HL-60 (cell line): ENCODE measurements around the gene TPI1.

ENCODE experiments used
- DNase-seq, 2 experiments: peaks; one replicate each; pipeline ENCODE4 v3.0.0-alpha.2; 2010 to 2020; ENCODE audit warnings: low read depth in 1 of 2, low spot score in 1 of 2
- H3K27ac ChIP-seq: fragments of 250-450 bp; sonication (Bioruptor Pico); replicated peaks from 2 replicates; pipeline ENCODE4 v1.5.1; 2020; ENCODE audit warnings: mild to moderate bottlenecking, moderate library complexity
- H3K27me3 ChIP-seq: fragments of 250-450 bp; sonication (Bioruptor Pico); 2 replicates; pipeline ENCODE4 v1.5.1; 2021; ENCODE audit warnings: mild to moderate bottlenecking, moderate library complexity; ENCODE audit not compliant: insufficient read depth, poor library complexity, severe bottlenecking
- H3K4me3 ChIP-seq: replicated peaks from 2 replicates; pipeline ENCODE4 v1.5.1; 2011; ENCODE audit warnings: mild to moderate bottlenecking, control low read depth, low read length; ENCODE audit not compliant: insufficient read depth
- GABPA ChIP-seq: IDR thresholded peaks from 2 replicates; pipeline ENCODE4 v1.6.1; 2012; ENCODE audit warnings: low read depth
- POLR2AphosphoS5 ChIP-seq: IDR thresholded peaks from 2 replicates; pipeline ENCODE4 v1.6.1; 2012; ENCODE audit warnings: low read depth
- SPI1 ChIP-seq: IDR thresholded peaks from 2 replicates; pipeline ENCODE4 v1.6.1; 2012; ENCODE audit warnings: low read depth, mild to moderate bottlenecking, borderline replicate concordance
- TF ChIP-seq, protein P1 (sequence below): IDR thresholded peaks from one replicate; pipeline ENCODE4 v1.5.1; 2011; ENCODE audit warnings: low read length, control low read depth, inconsistent platforms; ENCODE audit not compliant: insufficient read depth
- TF ChIP-seq, protein P2 (sequence below): IDR thresholded peaks from 2 replicates; pipeline ENCODE4 v1.6.1; 2012; ENCODE audit warnings: low read depth; ENCODE audit not compliant: insufficient replicate concordance

TPI1 gene

DNA sequence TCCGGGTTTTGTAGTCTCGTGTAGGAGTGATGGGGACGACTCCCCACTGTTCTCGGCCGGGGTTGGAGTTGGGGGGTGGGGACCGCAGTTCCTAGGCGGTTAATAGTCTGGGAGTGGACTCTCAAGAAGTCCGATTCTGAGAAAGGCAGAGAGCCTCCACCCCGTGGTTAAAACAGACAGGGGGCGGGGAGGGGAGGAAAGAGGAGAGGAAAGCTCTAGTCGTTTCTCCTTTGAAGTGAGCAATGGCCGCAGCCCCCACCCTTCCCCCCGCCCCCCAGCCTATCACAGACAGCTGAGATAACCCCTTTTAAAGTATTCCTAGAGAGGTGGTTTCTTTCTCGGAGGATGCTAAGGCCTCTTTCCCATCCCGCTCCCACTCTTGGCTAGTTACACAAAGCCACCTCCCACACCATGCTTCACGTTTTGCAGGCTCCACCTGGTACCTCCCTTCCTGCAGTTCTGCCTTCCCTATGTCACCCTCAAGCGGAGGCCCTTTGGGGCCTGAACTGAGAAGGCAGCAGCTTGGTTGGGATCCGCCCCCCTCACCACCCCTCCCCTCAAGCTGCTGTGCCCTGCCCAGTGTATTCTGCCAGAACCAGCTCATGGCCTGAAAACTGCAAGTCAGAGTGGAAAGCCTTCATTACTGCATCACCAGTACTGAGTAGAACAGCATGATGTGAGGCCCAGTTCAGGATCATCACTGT, 14.5 kb upstream of the TPI1 start:
- DNase-seq, result peak in 1 of 2 experiments; percentile 49
- H3K27ac ChIP-seq, result peak overlapping the region; percentile 49
- H3K4me3 ChIP-seq, result peak overlapping the region; percentile 65
- TF ChIP-seq POLR2AphosphoS5 (no peak), GABPA (no peak), SPI1 (no peak)
- TF ChIP-seq, protein P1, sequence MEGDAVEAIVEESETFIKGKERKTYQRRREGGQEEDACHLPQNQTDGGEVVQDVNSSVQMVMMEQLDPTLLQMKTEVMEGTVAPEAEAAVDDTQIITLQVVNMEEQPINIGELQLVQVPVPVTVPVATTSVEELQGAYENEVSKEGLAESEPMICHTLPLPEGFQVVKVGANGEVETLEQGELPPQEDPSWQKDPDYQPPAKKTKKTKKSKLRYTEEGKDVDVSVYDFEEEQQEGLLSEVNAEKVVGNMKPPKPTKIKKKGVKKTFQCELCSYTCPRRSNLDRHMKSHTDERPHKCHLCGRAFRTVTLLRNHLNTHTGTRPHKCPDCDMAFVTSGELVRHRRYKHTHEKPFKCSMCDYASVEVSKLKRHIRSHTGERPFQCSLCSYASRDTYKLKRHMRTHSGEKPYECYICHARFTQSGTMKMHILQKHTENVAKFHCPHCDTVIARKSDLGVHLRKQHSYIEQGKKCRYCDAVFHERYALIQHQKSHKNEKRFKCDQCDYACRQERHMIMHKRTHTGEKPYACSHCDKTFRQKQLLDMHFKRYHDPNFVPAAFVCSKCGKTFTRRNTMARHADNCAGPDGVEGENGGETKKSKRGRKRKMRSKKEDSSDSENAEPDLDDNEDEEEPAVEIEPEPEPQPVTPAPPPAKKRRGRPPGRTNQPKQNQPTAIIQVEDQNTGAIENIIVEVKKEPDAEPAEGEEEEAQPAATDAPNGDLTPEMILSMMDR, result no peak
- TF ChIP-seq, protein P2, sequence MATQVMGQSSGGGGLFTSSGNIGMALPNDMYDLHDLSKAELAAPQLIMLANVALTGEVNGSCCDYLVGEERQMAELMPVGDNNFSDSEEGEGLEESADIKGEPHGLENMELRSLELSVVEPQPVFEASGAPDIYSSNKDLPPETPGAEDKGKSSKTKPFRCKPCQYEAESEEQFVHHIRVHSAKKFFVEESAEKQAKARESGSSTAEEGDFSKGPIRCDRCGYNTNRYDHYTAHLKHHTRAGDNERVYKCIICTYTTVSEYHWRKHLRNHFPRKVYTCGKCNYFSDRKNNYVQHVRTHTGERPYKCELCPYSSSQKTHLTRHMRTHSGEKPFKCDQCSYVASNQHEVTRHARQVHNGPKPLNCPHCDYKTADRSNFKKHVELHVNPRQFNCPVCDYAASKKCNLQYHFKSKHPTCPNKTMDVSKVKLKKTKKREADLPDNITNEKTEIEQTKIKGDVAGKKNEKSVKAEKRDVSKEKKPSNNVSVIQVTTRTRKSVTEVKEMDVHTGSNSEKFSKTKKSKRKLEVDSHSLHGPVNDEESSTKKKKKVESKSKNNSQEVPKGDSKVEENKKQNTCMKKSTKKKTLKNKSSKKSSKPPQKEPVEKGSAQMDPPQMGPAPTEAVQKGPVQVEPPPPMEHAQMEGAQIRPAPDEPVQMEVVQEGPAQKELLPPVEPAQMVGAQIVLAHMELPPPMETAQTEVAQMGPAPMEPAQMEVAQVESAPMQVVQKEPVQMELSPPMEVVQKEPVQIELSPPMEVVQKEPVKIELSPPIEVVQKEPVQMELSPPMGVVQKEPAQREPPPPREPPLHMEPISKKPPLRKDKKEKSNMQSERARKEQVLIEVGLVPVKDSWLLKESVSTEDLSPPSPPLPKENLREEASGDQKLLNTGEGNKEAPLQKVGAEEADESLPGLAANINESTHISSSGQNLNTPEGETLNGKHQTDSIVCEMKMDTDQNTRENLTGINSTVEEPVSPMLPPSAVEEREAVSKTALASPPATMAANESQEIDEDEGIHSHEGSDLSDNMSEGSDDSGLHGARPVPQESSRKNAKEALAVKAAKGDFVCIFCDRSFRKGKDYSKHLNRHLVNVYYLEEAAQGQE, result no peak
- H3K27me3 ChIP-seq, result no peaks in the 10 kb centered on the region

GRCh38 chr12:6853626-6854025, 13.7 kb upstream of the TPI1 start:
- no peak for DNase-seq
- TF ChIP-seq GABPA (no peak), SPI1 (no peak), POLR2AphosphoS5 (no peak)
- TF ChIP-seq, protein P2, result no peak
- TF ChIP-seq, protein P1, result no peak
- Histone ChIP-seq H3K27ac (no peak overlapping the region), H3K4me3 (no peak overlapping the region), H3K27me3 (no peaks in the 10 kb centered on the region)

- TF ChIP-seq, protein P2, result no peak
- no peak for TF ChIP-seq GABPA
- TF ChIP-seq, protein P1, result no peak
- no peak for TF ChIP-seq POLR2AphosphoS5
- no peak overlapping the region for H3K4me3 ChIP-seq
- no peak for DNase-seq
- no peak overlapping the region for H3K27ac ChIP-seq
- H3K27me3 ChIP-seq, result no peaks in the 10 kb centered on the region
Observed at GRCh38 chr12:6854036-6854435, 13.3 kb upstream of the TPI1 start.
